Medulla oblongata (tissue), 1 donor: ENCODE measurements around the gene TMEM165.
"Not testable (repeated sequence)": the region's sequence is repeated elsewhere in the genome, so short reads cannot be mapped to it uniquely, and the experiment has no call there.

Source experiments
- DNase-seq: peaks from one replicate; pipeline ENCODE4 v3.0.0-alpha.2; 2015; ENCODE audit errors: extremely low spot score

Gene TMEM165

GRCh38 chr4:55395529-55396307, at the start of gene TMEM165:
TMEM165 (plus strand) TSS chr4:55395957; CDS start chr4:55396190, 233 bp downstream.
- DNase-seq, result peak; percentile 88

- peak; percentile 88 for DNase-seq
These were observed 49.5 kb upstream of the TMEM165 start, which contains the start of gene SRD5A3 for GRCh38 chr4:55345980-55346850. SRD5A3 (plus strand) TSS chr4:55346242; CDS start chr4:55346337, 95 bp downstream.

- peak; percentile 20 for DNase-seq
These were observed 48.9 kb upstream of the TMEM165 start for GRCh38 chr4:55346851-55347255.

GRCh38 chr4:55347610-55348228, 48.0 kb upstream of the TMEM165 start:
- DNase-seq, result peak; percentile 29

- no peak for DNase-seq
These were observed 47.3 kb upstream of the TMEM165 start for GRCh38 chr4:55348466-55348865.

- DNase-seq, result not testable (repeated sequence)
These were observed 44.9 kb upstream of the TMEM165 start for GRCh38 chr4:55350870-55351269.

GRCh38 chr4:55351824-55352223, 43.9 kb upstream of the TMEM165 start:
- DNase-seq, result no peak

- no peak for DNase-seq
These were observed 43.0 kb upstream of the TMEM165 start for GRCh38 chr4:55352726-55353125.

GRCh38 chr4:55353228-55353747, 42.5 kb upstream of the TMEM165 start:
- not testable (repeated sequence) for DNase-seq

- DNase-seq, result no peak
These were observed 41.1 kb upstream of the TMEM165 start for GRCh38 chr4:55354648-55355047.

- no peak for DNase-seq
These were observed 40.2 kb upstream of the TMEM165 start for GRCh38 chr4:55355555-55355954.

GRCh38 chr4:55356991-55357461, 38.7 kb upstream of the TMEM165 start:
- DNase-seq, result no peak

GRCh38 chr4:55358246-55358645, 37.5 kb upstream of the TMEM165 start:
- no peak for DNase-seq

GRCh38 chr4:55358668-55359067, 37.1 kb upstream of the TMEM165 start:
- DNase-seq, result no peak

GRCh38 chr4:55359397-55359916, 36.3 kb upstream of the TMEM165 start:
- no peak for DNase-seq

- DNase-seq, result not testable (repeated sequence)
These were observed 32.8 kb upstream of the TMEM165 start for GRCh38 chr4:55362938-55363337.

GRCh38 chr4:55363691-55364351, 31.9 kb upstream of the TMEM165 start:
- peak; percentile 88 for DNase-seq

- DNase-seq, result peak; percentile 93
These were observed 30.9 kb upstream of the TMEM165 start for GRCh38 chr4:55364691-55365344.

GRCh38 chr4:55365345-55365728, 30.4 kb upstream of the TMEM165 start:
- DNase-seq, result no peak

- no peak for DNase-seq
These were observed 29.1 kb upstream of the TMEM165 start for GRCh38 chr4:55366621-55367020.
